Measurements from ENCODE around the gene CPAMD8.
"Not testable (repeated sequence)": the region's sequence is repeated elsewhere in the genome, so short reads cannot be mapped to it uniquely, and the experiment has no call there.

The CPAMD8 gene

GRCh38 chr19:17037966-17038500 lies 11.4 kb upstream of the CPAMD8 start:
- DNase-seq, result no peak

DNA sequence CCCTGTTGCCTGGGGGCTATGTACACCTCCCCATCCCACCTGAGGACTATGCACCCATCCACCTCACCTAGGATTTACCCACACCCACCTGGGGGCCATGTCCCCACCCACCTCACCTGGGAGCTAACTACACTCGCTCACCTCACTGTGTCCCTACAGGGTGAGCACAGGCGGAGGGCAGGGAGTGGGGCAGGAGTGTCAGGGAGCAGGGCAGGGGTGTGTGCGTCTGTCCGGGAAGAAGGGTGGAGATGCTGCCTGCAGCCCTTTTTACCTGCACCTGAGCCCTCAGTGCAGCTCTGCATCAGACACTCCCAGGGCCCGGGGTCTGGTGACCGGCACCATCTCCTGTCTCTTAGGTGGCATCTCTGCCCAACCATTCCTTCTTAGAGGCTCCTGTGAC lies 10.6 kb upstream of the CPAMD8 start:
- DNase-seq, result no peak

- DNase-seq, result no peak
These were observed 10.0 kb upstream of the CPAMD8 start for GRCh38 chr19:17036640-17037039.

GRCh38 chr19:17035842-17036424 lies 9.3 kb upstream of the CPAMD8 start:
- DNase-seq, result no peak

DNA sequence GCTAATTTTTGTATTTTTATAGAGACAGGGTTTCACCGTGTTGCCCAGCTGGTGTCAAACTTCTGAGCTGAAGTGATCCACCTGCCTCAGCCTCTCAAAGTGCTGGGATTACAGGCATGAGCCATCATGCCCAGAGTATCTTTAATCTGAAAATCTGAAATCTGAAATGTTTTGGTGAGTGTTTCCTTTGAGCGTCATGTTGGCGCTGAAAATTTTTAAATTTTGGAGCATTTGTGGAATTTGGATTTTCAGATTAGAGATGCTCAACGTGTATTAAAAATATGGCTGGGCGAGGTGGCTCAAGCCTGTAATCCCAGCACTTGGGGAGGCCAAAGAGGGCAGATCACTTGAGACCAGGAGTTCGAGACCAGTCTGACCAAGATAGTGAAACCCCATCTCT lies 5.1 kb upstream of the CPAMD8 start:
- no peak for DNase-seq

GRCh38 chr19:17027535-17027975 lies 945 bp upstream of the CPAMD8 start:
- DNase-seq, result no peak

DNA sequence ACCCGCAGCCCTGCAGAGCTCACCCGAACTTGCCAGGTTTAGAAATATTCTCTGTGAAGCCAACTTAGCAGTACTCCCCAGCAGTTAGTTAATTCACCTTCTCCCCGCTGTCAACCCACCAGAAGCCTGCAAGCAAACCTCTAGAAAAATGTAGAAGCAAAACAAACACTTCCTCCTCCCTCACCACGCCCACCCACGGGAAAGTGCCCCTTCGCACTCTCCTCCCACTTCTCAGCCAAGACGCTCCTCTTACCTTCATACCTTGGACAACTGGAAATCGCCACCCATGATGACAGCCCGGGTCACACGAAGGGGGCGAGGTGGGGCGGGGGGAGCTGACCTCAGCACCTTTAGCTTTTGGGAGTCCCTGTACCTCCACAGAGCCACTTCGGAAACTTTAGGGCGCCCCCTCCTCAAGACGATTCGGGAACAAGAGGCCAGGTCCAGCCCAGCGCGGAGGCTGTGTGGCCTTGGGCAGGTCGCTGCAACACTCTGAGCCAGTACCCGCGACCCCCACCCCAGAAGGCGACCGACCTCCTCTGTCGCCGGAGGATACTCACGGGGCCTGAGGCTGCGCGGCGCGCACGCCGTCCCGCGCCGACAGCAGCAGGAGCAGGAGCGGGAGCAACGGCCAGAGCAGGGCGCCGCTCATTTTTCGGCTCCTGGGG lies 485 bp downstream of the CPAMD8 start:
- DNase-seq, result peak; percentile 62

DNA sequence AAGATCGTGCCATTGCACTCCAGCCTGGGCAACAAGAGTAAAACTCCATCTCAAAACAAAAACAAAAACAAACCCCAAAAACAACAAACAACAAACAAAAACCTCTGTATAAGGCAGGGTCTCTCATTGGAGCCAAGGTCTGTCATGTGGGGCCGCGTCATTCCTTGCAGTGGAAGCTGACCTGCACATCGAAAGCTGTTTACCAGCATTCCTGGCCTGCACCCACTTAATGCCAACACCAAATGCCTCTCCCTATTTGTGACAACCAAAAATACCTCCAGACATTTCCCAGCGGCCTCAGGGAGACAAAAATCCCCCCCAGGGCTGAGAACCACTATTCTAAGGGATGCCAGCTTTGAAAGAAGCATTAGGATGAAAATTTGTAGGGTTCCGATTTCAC lies 1.2 kb downstream of the CPAMD8 start:
- DNase-seq, result no peak

GRCh38 chr19:17024941-17025340 lies 1.7 kb downstream of the CPAMD8 start:
- DNase-seq, result not testable (repeated sequence)

DNA sequence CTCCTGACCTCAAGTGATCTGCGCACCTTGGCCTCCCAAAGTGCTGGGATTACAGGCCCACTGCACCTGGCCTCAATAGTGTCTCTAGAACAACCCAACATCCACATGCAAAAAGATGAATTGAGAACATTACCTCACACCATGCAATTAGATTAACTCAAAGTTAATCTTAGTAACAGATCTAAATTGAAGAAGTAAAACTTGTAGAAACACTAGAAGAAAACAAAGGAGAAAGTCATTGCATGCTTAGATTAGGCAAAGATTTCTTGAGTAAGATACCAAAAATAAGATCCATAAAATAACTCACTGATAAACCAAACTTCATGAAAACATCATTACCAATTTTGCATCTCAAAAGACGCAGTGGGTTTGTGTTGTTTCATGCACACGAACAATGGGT lies 2.8 kb downstream of the CPAMD8 start:
- no peak for DNase-seq

DNA sequence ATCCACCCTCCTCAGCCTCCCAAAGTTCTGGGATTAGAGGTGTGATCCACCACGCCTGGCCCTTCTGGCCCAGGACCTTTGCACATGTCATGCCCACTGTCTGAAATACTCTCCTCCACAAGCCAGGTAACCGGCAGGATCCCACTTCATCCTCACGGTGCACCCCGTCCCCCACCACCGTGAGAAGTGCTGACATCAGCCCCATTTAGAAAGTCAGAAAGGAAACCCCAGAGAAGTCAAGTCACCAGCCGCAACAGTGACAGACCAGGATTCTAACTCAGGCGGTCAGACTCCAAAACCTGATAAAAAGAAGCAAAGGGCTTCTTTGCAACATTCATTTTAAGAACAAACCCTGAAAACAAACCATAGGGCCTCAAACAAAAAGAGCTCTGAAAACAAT lies 3.9 kb downstream of the CPAMD8 start:
- no peak for DNase-seq

- no peak for DNase-seq
These were observed 4.6 kb downstream of the CPAMD8 start for GRCh38 chr19:17021793-17022590.

GRCh38 chr19:17021328-17021727 lies 5.3 kb downstream of the CPAMD8 start:
- DNase-seq, result no peak

DNA sequence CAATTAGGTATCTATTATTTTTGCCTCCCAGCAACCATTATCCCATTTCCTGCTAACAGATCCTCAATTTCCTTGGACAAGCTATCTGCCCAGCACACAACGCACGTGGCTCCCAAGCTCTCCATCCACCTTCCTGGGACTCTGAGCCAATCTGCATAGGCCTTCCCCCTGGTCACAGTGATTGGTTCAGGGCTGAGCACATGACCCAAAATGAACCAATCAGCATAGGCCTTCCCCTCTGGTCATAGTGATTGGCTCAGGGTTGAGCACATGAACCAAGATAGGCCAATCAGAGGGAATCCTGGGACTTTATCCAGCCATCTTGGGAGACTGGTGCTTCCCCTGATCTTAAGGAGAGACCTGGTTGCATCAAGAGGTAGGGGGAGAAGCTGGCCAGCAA lies 5.8 kb downstream of the CPAMD8 start:
- no peak for DNase-seq

DNA sequence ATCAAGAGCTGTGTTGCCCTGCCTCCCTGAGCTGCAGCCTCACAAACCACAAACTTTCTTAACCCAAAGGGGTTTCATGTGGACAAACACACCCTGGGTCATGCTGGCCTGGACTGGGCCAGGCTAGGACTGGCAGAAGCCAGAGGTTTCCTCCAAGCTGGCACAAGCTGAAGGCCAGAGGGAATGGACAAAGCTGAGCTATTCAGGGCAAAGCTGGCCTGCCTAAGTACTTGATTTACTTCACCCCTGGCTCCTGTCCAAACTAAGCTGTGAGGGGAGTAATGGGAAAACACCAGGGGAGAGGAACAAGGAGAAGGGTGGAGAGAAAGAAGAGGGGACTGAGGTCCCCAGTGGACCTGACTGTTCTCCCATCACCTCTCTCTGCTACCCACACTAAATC lies 6.2 kb downstream of the CPAMD8 start:
- DNase-seq, result no peak

- DNase-seq, result not testable (repeated sequence)
These were observed 12.3 kb downstream of the CPAMD8 start for GRCh38 chr19:17014212-17014861.

DNA sequence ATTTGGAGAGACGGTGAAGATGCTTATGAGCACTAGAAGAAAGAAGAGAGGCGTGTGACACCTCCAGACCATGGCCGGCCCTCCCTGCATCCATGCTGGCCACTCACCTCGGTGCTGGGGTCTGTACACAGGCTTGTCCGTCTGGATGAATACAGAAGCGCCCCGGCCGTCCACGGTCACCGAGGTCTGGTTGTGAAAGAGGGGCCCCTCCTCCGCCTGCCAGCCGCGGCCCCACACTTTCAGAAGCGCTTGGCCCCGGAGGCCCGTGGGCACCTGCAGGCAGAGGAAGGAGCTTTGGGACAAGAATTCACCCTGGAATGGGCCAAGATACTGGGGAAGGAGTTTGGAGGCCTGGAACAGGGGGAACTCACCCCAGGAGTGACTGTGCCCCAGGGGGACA lies 15.1 kb downstream of the CPAMD8 start:
- DNase-seq, result no peak

- no peak for DNase-seq
These were observed 20.0 kb downstream of the CPAMD8 start for GRCh38 chr19:17006579-17006978.

DNA sequence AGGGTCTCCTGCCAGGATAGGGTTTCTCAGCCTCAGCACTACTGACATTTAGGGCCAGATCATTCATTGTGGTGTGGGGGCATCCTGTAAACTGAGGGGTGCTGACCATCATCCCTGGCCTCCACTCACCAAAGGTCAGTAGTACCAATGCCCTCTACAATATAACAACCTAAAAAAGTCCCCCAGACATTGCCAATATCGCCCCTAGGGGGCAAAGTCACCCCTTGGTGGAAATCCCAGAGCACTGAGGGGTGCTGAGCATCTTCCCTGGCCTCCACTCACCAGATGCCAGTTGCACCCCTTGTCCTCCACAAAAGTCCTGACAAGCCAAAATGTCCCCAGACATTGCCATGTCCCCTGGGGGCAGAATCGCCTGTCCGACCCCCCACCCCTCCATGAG lies 21.6 kb downstream of the CPAMD8 start:
- DNase-seq, result no peak

DNA sequence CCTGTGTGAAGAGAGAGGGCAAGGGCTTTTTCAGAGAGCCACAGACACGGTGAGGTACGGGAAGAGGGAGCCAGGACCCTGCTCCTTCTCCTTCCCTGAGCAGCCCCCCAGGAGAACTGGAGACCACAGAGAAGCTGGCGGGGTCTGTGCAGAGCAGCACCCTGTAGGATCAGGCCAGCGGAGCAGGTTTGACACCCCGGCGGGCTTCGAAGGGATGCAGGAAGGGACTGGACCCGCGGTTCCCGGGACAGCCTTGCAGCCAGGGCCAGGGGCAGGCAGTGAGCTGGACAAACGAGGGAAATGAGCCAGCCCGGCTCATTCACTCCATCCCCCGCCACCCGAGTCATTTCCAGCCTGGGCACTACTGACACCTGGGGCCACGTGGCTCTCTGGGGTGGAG lies 22.2 kb downstream of the CPAMD8 start:
- no peak for DNase-seq

DNA sequence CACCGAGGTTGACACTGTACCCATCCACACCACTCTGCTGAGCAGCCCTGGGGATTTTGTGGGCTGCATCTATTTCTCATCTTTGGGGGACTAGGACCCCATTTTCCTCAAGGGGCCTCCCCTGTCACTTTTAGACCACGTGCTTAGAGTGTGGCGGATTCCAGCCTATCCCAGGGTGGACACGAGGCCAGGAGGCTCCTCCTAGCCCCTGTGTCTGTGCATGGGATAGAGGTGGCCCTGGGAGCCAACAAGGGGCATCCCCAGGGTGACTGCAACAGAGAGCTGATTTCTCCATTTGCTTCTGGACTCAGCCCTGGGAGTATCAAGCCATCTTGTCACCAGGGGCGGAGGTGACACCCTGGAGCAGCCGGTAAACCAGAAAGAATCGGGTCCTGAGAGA lies 24.2 kb downstream of the CPAMD8 start:
- DNase-seq, result no peak

GRCh38 chr19:17001603-17002183 lies 24.9 kb downstream of the CPAMD8 start:
- DNase-seq, result peak; percentile 59

GRCh38 chr19:16998635-16999194 lies 27.9 kb downstream of the CPAMD8 start:
- no peak for DNase-seq
